ENCODE measurements around the gene PXYLP1.

The PXYLP1 gene

GRCh38 chr3:141286856-141287255 is 55.2 kb downstream of the PXYLP1 start:
- no peak for TF ChIP-seq CTCF (IDR thresholded peaks at IDR 0.05; ENCODE audit: low read depth, low read length)
- no peak overlapping the region for H3K4me3 ChIP-seq (ENCODE audit: low read depth, low read length)

- TF ChIP-seq CTCF (IDR thresholded peaks at IDR 0.05; ENCODE audit: low read depth, low read length): no peak
- H3K4me3 ChIP-seq (ENCODE audit: low read depth, low read length): no peak overlapping the region
Observed at GRCh38 chr3:141287326-141287725, 55.7 kb downstream of the PXYLP1 start.

DNA sequence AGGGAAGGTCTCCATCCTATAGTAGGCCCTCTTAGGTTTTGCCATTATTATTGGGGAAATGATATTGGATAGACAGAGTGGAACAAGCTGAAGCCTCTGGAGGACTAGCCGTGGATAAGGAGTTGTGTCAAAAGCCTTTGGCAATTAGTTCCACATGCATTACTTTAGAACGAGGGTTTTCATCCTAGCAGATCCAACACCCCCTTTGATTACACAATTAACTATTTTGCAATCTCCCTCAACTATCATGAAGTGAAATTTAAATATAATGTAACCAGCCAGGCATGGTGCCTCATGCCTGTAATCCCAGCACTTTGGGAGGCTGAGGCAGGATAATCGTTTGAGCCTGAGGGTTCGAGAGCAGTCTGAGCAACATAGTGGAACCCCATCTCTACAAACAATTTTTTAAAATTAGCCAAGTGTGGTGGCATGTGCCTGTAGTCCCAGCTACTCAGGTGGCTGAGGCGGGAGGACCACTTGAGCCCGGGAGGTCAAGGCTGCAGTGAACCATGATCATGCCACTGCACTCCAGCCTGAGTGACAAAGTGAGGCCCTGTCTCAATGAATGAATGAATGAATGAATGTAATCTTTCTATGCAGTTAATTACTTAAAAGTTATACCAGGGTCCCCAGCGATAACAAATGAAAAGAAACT is 56.8 kb downstream of the PXYLP1 start:
- no peak overlapping the region for H3K4me3 ChIP-seq (ENCODE audit: low read depth, low read length)
- TF ChIP-seq CTCF (IDR thresholded peaks at IDR 0.05; ENCODE audit: low read depth, low read length): no peak

- no peak for TF ChIP-seq CTCF (IDR thresholded peaks at IDR 0.05; ENCODE audit: low read depth, low read length)
- H3K4me3 ChIP-seq (ENCODE audit: low read depth, low read length): no peak overlapping the region
Observed at GRCh38 chr3:141289228-141289772, 57.7 kb downstream of the PXYLP1 start.

GRCh38 chr3:141291559-141292355 is 60.1 kb downstream of the PXYLP1 start:
- H3K4me3 ChIP-seq (ENCODE audit: low read depth, low read length): no peak overlapping the region
- no peak for TF ChIP-seq CTCF (IDR thresholded peaks at IDR 0.05; ENCODE audit: low read depth, low read length)

GRCh38 chr3:141292356-141293058 is 60.9 kb downstream of the PXYLP1 start:
- no peak for TF ChIP-seq CTCF (IDR thresholded peaks at IDR 0.05; ENCODE audit: low read depth, low read length)
- H3K4me3 ChIP-seq (ENCODE audit: low read depth, low read length): no peak overlapping the region

Data from WI38 (cell line).